GM21381 (cell line): Measurements from ENCODE around the gene CEBPA.
"Not testable (repeated sequence)": the region's sequence is repeated elsewhere in the genome, so short reads cannot be mapped to it uniquely, and the experiment has no call there.

Experiments used
- ATAC-seq: cut with Tn5 transposase; IDR thresholded peaks from one replicate; pipeline ENCODE4 v1.9.1; 2021; ENCODE audit warnings: mild to moderate bottlenecking, moderate library complexity; ENCODE audit not compliant: unreplicated experiment

The CEBPA gene

DNA sequence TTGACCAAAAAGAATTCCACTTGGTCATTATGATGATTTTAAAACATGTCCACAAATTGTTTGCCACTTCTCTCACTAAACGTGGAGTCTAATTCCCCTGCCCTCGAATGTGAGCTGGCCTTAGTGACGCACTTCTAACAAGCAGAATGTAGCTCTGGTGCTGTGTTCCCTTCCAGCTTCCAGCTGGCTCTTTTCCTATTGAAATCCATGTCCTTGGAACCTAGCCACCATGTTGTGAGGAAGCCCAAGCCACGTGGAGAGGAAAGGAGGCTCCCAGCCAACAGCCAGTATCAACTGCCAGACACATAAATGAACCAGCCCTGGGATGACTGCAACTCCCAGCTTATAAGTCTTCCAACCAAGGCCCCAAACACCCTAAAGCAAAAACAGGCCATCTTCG lies 23.6 kb upstream of the CEBPA start:
- ATAC-seq = no peak

GRCh38 chr19:33324628-33325027 lies 22.3 kb upstream of the CEBPA start:
- no peak for ATAC-seq

- no peak for ATAC-seq
Observed at GRCh38 chr19:33323093-33323820, 20.9 kb upstream of the CEBPA start.

GRCh38 chr19:33320636-33321035 lies 18.3 kb upstream of the CEBPA start:
- no peak for ATAC-seq

GRCh38 chr19:33317991-33318390 lies 15.7 kb upstream of the CEBPA start:
- ATAC-seq = not testable (repeated sequence)

DNA sequence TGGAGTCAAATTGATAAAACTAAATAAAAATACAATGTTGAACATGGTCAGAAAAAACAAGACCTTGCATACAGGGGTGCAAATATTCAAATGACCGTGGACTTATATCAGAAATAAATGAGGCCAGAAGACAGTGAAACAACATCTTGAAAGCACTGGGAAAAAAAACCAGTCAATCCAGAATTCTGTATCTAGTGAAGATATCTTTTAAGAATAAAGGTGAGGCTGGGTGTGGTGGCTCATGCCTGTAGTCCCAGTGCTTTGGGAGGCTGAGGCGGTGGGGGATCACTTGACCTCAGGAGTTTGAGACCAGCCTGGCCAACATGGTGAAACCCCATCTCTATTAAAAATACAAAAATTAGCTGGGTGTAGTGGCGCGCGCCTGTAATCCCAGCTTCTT lies 15.2 kb upstream of the CEBPA start:
- no peak for ATAC-seq

DNA sequence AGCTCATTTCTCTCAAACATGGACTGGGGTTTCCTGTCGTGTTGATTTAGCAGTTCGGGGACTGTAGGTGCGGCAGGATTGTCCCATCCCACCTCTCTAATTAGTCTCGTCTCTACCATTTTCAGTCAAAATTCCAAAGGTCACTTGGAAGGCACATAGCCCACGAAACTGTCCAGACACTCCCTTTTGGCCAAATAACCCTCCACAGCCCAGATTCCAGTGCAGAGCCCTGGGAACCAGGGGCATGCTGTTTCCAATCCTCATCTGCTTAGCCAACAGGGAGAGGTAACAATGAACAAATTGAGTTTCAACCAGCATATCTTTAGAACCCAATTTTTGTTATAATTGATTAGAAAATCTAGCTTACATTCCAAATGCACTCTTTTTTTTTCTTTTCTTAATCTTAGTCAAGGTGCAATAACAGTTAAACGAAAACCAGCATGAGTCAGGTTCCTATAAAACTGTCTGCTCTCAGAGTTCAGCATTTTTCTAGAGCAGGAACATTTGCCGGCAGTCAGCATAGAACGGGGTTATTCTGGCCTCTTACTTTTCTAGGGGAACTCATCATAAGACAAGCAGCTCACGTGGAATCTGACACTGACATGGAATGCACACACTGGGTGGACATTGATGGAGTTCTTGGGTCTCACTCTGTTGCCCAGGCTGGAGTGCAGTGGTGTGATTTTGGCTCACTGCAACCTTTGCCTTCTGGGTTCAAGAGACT lies 14.4 kb upstream of the CEBPA start:
- no peak for ATAC-seq

DNA sequence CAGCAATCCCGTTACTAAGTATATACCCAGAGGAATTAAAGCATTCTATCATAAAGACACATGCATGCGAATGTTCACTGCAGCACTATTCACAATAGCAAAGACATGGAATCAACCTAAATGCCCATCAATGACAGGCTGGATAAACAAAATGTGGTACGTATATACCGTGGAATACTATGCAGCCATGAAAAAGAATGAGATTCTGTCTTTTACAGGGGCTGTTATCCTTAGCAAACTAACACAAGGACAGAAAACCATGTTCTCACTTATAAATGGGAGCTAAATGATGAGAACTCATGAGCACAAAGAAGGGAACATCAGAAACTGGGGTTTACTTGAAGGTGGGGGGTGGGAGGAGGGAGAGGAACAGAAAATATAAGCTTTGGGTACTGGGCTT lies 10.5 kb upstream of the CEBPA start:
- ATAC-seq = not testable (repeated sequence)

GRCh38 chr19:33312065-33312464 lies 9.7 kb upstream of the CEBPA start:
- no peak for ATAC-seq

DNA sequence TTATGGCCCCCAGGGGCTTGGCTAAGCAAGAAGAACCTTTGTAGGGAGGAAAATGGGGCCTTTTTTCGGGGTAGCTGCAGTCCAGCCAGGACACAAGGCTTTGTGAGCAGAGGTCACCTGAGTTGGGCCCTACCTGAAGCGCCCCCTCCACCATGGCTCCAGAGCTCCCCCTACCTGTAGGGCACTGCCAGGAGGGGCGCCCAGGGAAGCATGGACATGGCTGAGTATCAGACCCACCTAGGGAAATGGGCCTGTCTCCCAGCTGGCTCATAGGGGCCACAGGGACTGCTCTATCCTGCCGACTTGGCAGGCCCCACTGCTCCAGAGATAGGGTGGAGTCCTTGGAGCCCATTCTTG lies 9.0 kb upstream of the CEBPA start:
- no peak for ATAC-seq

GRCh38 chr19:33310606-33311325 lies 8.4 kb upstream of the CEBPA start:
- no peak for ATAC-seq

GRCh38 chr19:33309826-33310225 lies 7.5 kb upstream of the CEBPA start:
- no peak for ATAC-seq

DNA sequence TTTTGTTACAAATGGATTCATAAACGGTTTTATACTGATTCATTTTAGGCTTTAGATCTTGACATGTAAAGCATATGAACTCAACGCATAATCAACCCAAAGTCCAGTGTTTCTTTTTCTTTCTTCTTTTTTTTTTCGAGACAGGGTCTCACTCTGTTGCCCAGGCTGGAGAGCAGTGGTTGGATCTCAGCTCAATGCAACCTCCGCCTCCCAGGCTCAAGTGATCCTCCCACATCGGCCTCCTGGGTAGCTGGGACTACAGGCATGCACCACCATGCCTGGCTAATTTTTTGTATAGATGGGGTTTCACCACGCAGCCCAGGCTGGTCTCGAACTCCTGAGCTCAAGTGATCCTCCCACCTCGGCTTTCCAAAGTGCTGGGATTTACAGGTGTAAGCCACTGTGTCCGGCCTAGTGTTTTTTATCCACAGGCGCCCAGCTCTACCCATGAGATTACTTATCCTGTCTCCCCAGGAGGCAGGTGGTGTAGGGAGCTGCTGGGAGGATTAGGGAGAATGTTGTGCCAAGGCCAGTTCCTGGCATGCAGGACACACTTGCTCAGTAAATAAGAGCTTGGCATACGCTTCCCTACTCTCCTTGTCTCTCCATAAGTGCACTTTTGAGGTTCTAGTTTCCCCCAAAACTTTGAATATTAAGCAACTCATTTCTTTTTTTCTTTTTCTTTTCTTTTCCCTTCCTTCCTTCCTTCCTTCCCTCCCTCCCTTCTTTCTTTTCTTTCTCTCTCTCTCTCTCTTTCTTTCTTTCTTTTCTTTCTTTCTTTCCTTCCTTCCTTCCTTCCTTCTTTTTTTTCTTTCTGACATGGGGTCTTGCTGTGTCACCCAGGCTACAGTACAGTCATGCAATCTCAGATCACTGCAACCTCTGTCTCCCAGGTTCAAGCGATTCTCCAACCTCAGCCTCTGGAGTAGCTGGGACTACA lies 4.8 kb upstream of the CEBPA start:
- no peak for ATAC-seq

DNA sequence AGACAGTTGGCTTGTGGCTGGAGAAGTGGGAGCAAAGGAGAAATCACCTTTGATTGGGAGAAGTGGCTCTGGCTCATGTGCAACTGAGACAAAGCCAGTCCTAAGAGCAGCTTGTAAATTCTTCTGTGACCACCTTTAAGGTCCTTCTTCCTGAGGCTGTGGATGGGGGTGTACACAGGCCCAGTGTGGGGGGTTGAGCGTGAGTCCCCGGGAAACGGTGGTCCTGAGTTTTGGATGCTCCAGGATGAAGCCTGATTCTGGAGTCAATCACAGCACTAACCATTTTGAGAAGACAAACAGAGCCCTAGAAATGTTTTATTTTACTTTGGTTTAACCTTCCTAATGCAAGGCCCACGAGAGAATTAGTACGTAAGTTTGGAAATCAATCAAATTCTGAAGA lies 3.9 kb upstream of the CEBPA start:
- no peak for ATAC-seq

DNA sequence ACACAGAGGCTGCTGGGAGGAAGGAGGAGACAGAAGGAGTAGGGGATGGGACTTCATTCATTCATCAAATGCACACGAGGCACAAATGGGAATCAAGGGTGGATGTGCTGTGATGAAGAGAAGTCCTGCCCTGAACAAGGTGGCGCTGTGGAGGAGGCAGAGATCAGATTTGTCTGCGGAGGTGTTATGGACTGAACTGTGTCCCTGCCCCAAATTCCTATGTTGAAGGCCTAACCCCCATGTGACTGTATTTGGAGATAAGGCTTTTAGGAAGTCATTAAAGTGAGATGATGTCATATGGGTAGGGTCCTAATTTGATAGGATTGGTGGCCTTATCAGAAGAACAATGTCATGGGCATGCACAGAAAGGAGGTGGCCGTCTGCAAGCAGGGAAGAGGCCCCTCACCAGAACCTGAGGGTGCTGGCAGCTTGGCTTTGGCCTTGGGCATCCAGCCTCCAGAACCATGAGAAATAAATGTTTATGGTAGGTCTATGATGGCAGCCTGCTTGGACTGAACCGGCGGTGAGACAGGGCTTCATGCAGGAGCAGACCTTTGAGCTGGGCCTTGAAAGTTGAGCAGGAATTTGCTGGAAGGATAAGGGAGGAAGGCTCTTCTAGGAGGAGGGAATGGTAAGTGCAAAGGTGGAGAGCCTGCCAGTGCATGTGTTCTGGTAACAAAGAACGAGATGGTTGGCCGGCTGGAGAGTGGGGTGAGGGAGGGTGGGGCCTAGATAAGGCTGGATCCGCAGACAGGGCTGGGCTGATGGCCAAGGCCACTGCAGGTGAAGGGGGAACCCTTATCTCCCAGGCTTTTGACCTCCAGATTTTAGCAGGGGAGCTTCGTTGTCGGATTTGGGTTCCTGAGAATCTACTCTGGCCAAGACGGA lies 2.7 kb upstream of the CEBPA start:
- no peak for ATAC-seq

GRCh38 chr19:33304371-33304759 lies 2.0 kb upstream of the CEBPA start:
- ATAC-seq = no peak

GRCh38 chr19:33303791-33304345 lies 1.5 kb upstream of the CEBPA start:
- no peak for ATAC-seq

- ATAC-seq = peak; percentile 17
Observed at GRCh38 chr19:33302974-33303790, 848 bp upstream of the CEBPA start.

- no peak for ATAC-seq
Observed at GRCh38 chr19:33301900-33302174, 497 bp downstream of the CEBPA start.
